ENCODE measurements around the gene UBE2I.

- no peak for TF ChIP-seq CTCF (IDR thresholded peaks at IDR 0.05)
- no peak for TF ChIP-seq MAX (CRISPR knock-in tag; IDR thresholded peaks at IDR 0.05)
- no peak for TF ChIP-seq ZNF512 (CRISPR knock-in tag; IDR thresholded peaks at IDR 0.05; ENCODE audit: borderline replicate concordance)
- no peak for TF ChIP-seq NFYB (CRISPR knock-in tag; conservative IDR thresholded peaks at IDR 0.05; ENCODE audit: low read depth)
- TF ChIP-seq PREB (CRISPR knock-in tag; IDR thresholded peaks at IDR 0.05; ENCODE audit: borderline replicate concordance): no peak
- no peak for TF ChIP-seq SP1 (CRISPR knock-in tag; conservative IDR thresholded peaks at IDR 0.05)
- TF ChIP-seq MXD4 (CRISPR knock-in tag; IDR thresholded peaks at IDR 0.05; ENCODE audit: borderline replicate concordance): no peak
Measured at GRCh38 chr16:1312903-1313302, 3.5 kb downstream of the UBE2I start.

Measured in WTC11 (cell line).